ENCODE data around the gene SOHLH1. TPM values are rescaled to one million over a fixed set of nuclear protein-coding genes. Genes with fewer than 3 reads are reported as not detected.

The SOHLH1 gene
- total RNA-seq, 1 donor from 2014 or later = not detected

GRCh38 chr9:135707252-135708138, 8.2 kb upstream of the SOHLH1 start:
- intact Hi-C loops (cut with DNase I) = no loop called here

GRCh38 chr9:135706288-135706687, 7.0 kb upstream of the SOHLH1 start:
- ATAC-seq = no peak
- DNase-seq (ENCODE audit: low spot score) = no peak
- intact Hi-C loops (cut with DNase I) = no loop called here

More at GRCh38 chr9:135707252-135708138, 8.2 kb upstream of the SOHLH1 start:
- no peak for DNase-seq (ENCODE audit: low spot score)
- ATAC-seq = no peak

- no peak for ATAC-seq
- intact Hi-C loops (cut with DNase I) = no loop called here
- DNase-seq (ENCODE audit: low spot score) = no peak
Observed at GRCh38 chr9:135705376-135705775, 6.1 kb upstream of the SOHLH1 start.

- DNase-seq (ENCODE audit: low spot score) (no peak), ATAC-seq (peak; percentile 14)
- intact Hi-C loops (cut with DNase I) = no loop called here
Observed at GRCh38 chr9:135704483-135704882, 5.2 kb upstream of the SOHLH1 start.

DNA sequence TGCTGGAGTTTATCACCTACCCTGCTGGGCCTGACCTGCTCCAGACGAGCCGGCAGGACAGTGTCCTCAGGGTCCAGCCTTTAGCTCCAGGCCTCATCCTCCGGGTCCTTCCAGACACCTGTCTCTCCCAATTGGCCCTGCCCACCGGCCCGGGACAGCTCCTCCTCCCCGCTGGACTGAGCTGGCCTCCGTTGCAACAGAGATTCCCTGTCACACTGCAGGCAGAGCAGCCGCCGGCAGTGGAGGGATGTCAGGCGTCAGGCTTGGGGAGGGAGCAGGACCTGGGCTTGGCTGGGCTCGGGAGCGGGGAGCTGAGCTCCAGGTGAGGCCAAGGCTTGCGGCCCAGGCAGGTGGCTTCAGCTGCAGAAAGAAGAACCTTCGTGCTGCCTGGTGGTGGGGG, 4.4 kb upstream of the SOHLH1 start:
- intact Hi-C loops (cut with DNase I) = no loop called here
- no peak for DNase-seq (ENCODE audit: low spot score)
- ATAC-seq = no peak

GRCh38 chr9:135701959-135702721, 2.9 kb upstream of the SOHLH1 start, which contains the start of gene KCNT1:
KCNT1 (plus strand) TSS chr9:135702185; CDS start chr9:135702259, 74 bp downstream.
- intact Hi-C loops (cut with DNase I) = no loop called here
- DNase-seq (ENCODE audit: low spot score) (no peak), ATAC-seq (peak; percentile 57)

- intact Hi-C loops (cut with DNase I) = no loop called here
- DNase-seq (ENCODE audit: low spot score) = no peak
- peak; percentile 4 for ATAC-seq
Observed at GRCh38 chr9:135701067-135701958, 2.0 kb upstream of the SOHLH1 start.

DNA sequence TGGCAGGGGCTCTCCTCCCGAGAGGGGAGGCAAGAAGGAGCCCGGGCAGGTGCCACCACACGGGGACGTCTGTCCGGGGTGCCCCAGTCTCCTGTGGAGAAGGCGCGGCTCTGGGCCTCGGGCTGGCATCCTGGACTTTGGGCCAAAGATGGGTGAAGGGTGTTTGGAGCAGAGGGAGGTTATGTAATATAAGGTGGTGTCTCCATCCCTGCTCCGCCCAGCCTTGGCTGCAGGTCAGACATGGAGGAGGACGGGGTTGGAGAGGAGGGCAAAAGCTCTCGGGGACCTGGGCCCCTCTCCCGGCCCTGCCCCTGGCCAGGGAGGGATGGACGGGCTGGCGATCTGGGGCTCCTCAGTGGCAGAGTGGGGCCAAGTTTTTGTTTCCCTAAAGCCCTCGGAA, 1.2 kb upstream of the SOHLH1 start:
- DNase-seq (ENCODE audit: low spot score) = no peak
- ATAC-seq = no peak
- intact Hi-C loops (cut with DNase I) = no loop called here

DNA sequence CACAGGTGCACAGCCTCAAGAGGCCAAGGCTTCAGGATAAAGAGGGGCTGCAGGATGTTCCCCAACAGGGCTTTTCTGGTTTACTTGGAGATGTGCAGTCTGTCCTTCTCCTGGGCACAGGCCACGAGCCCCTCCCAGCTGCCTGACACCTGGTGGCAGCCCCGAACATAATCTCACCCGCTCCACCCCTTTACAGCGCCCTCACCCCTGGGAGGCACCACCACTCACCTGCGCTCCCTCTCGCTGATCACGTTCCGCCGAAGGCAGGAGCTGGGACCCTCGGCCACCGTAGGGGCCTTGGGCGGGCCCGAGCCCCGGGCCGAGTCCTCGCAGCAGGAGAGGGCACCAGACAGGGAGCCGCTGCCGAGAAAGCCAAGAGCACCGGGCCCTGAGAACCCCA, 514 bp downstream of the SOHLH1 start:
- ATAC-seq = no peak
- intact Hi-C loops (cut with DNase I) = no loop called here

DNA sequence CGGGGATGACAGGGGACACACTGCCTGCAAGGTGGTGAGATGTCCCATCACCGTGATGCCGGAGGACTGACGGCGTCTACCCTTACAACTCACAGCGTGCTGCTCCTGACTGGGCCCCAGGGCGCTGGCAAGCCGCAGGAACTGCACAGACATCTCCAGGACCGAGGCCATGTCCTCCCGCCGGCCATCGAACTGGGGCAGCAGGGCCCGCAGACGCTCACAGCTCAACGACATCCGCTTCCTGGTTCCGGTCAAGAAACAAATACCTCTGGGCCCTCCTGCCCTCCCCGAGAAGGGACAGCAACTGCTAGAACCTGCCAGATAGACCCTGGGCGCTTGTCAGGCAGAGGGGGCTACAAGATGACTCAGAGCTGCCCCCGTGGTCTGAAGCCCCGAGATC, 1.0 kb downstream of the SOHLH1 start:
- intact Hi-C loops (cut with DNase I) = no loop called here
- DNase-seq (ENCODE audit: low spot score) (no peak), ATAC-seq (no peak)

More for the DNA sequence above, 514 bp downstream of the SOHLH1 start:
- no peak for DNase-seq (ENCODE audit: low spot score)

GRCh38 chr9:135697226-135697625, 2.1 kb downstream of the SOHLH1 start:
- no peak for DNase-seq (ENCODE audit: low spot score)
- no peak for ATAC-seq
- intact Hi-C loops (cut with DNase I) = no loop called here

- intact Hi-C loops (cut with DNase I) = no loop called here
- DNase-seq (ENCODE audit: low spot score) (no peak), ATAC-seq (no peak)
Observed at GRCh38 chr9:135696446-135696845, 2.8 kb downstream of the SOHLH1 start.

DNA sequence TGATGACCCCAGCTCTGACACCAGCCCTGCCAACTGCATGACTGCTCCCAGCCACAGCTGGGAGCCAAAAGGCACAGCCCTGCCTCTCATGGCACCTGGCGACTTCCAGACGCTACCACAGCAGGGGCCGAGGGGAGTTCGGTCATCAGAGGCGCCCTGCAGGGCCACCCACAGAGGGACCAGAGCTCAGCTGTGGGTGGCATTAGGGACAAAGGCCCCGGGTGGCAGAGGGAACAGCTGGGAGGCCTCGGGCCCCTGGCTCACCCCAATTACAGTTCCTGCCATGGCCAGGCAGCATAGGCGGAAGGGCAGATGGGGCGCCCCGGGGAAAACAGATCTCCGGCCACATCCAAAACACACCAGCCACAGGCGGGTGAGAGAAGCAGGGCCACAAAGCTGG, 3.6 kb downstream of the SOHLH1 start:
- intact Hi-C loops (cut with DNase I) = no loop called here
- ATAC-seq = no peak
- no peak for DNase-seq (ENCODE audit: low spot score)

DNA sequence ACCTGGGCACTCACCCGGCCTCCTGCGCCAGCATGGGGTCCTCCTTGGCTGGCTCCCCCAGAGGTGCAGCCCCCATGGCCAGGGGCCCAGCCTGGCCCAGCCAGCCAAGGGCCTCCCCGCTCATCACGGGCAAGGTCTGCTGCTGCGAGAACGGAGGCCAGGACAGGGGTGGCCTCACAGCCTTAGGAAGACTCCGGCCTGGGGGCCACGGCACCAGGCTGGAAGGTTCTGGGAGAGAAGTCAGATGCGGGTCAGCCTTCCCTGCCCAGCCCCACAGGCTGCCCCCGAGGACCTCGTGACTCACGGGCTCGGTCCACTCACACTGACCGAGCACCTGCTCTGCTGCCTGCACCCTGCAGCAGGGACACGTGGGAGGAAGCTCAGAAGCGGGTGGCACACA, 4.2 kb downstream of the SOHLH1 start:
- DNase-seq (ENCODE audit: low spot score) (no peak), ATAC-seq (no peak)
- intact Hi-C loops (cut with DNase I) = no loop called here

DNA sequence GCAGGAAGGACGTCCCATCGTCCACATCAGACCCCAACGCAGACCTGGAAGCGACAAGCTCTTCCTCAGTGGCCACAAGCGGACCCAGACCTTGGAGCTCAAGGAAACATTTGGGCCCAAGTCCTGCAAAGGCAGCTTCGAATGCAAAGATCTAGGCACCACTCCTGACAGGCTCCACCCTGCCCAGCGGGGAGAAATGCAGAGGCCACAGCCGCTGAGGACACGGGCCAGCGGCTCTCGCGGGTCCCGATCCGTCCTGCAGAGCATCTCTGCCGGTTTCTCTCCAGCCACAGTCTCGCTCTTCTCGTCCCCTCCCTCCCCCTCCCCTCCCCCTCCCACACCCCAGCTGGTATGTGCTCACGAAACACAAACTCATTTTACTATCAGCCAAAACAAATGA, 4.9 kb downstream of the SOHLH1 start:
- ATAC-seq (no peak), DNase-seq (ENCODE audit: low spot score) (no peak)
- intact Hi-C loops (cut with DNase I) = no loop called here

DNA sequence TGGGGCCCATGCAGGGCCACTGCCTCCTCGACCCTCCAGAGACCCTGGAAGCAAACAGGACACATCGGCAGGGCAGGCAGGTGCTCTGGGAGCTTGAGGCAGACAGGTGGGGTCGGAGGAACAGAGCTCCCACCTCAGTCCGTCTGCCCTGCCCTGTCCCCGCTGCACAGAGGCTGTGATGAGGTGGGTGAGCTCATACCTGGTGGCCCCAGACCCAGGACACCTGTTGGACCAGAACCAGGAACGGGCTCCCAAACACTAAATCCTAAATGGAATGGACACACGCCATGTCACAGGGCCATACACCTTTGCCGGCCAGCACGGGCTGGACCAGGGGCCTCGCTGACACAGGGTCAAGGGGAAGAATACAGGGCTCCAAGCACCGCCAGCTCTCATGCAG, 5.5 kb downstream of the SOHLH1 start:
- intact Hi-C loops (cut with DNase I) = no loop called here
- no peak for ATAC-seq

DNA sequence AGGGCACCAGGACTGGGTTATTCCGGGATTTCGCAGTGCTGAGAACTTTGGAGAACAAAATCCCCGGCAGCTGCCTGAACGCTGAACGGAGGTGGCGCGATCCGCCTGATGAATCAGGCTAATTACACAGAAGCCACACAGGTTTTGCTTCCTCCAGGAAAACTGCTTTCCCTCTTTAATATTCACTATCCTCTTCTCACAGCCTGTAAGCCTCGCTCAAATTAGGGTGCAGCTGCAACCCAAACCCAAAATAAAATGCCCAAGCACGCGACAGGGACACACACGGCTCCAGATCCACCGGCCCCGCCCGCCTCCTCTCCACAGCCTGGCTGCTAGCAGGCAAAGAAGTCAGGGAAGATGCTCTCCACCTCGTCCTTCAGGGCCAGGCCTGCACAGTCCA, 6.0 kb downstream of the SOHLH1 start:
- no peak for ATAC-seq
- intact Hi-C loops (cut with DNase I) = no loop called here
- no peak for DNase-seq (ENCODE audit: low spot score)

More for the DNA sequence above, 5.5 kb downstream of the SOHLH1 start:
- DNase-seq (ENCODE audit: low spot score) = no peak

GRCh38 chr9:135692410-135692809, 6.9 kb downstream of the SOHLH1 start:
- DNase-seq (ENCODE audit: low spot score) (no peak), ATAC-seq (no peak)
- intact Hi-C loops (cut with DNase I) = no loop called here
